ENCODE results near the gene GPR107. TPM values are rescaled to one million over a fixed set of nuclear protein-coding genes. Genes with fewer than 3 reads are reported as not detected.

Gene GPR107
- total and polyA plus RNA-seq, 2 of the 8 experiments (the other 6 are each of a cell fraction or from before 2014, with no cell fraction given) = 19.3 to 30.7 TPM

DNA sequence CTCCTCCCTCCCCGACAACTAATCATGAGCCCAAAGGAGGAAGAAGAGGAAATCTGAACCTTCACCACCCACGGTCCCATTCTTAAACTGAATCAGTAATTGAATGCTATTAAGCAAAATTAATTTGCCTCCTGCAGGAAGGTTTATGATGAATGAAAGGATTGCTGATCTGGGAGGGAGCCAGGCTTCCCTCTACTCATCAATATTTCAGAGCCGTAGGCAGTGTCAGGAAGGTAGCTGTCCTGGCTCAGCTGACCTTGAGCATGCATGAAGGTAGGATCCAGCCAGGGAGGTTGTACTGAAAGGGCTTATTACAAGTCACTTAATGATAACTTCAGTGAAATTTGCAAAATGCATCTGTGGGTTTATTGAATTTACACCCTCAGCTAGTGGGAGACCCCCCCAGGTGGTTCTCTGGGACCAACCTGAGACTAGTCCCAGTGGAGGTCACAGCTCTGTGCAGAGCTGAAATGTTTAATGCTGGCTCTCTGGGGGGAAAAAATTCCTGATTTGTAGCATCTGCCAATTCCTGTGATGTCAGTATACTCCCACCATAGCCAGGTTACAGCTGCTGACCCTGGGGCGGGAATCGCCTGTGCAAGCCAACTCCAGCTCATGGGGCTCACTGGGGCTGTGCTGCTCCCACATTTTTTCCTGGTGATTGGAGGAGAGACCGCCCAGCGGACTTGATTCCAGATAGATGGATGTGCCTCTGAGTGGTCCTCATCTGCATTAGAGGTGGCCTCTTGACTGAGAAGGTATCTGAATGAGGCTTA lies 70.6 kb downstream of the GPR107 start (continued):
- TF ChIP-seq MAFK (IDR thresholded peaks at IDR 0.05; ENCODE audit: low read depth, low read length) (no peak), RBBP5 (IDR thresholded peaks at IDR 0.05; ENCODE audit: borderline replicate concordance, low read depth, low read length) (no peak)
